Smooth muscle cell of the brain vasculature (primary cell): ENCODE results near the gene CACUL1.
"Not testable (repeated sequence)": the region's sequence is repeated elsewhere in the genome, so short reads cannot be mapped to it uniquely, and the experiment has no call there.

Experiments used
- DNase-seq: peaks from one replicate; pipeline ENCODE4 v3.0.0-alpha.2; 2012; ENCODE audit warnings: low read depth, low spot score

The CACUL1 gene

GRCh38 chr10:118754556-118755423 is at the start of gene CACUL1:
Gene CACUL1, minus strand, starts transcription at chr10:118754970. Its CDS starts 208 bp downstream, at chr10:118754762.
- peak; percentile 100 for DNase-seq

GRCh38 chr10:118804262-118804773 is 49.5 kb upstream of the CACUL1 start:
- no peak for DNase-seq

GRCh38 chr10:118802126-118802793 is 47.5 kb upstream of the CACUL1 start:
- DNase-seq: no peak

DNA sequence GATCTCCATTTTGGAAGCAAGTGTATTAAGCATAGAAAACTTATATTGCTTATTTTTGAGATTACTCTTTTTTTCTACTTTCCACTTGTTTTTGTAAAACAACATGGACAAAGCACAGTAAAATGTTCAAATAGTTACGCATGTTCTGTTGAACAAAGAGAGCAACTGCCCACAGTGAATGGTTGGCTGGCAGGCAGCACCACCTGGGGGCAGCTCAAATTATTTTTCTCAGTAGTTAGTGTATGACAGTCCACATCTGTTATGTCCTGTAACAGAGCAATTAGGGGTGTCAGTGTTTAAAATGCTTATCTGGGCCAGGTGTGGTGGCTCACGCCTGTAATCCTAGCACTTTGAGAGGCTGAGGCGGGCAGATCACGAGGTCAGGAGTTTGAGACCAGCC is 46.1 kb upstream of the CACUL1 start:
- DNase-seq: no peak

DNA sequence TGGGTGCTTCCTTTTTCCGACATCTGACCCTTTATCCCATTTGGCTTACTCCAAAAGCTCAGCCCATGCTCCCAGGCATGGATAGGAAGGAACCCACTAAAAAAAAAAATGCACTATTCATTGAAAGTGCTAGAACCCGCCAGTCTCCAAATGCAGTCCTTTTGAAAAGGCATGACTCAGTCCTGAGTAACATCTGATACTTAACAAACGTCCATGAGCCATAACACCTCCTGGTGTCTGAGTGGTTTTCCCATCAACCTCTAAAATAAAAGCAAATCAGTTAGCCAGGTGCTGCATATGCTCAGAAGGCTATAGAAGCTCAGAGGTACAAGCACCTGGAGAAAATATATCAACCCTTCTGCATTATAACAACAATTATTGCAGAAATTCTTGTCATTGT is 45.0 kb upstream of the CACUL1 start:
- DNase-seq: no peak

GRCh38 chr10:118798231-118798662 is 43.5 kb upstream of the CACUL1 start:
- DNase-seq: no peak

DNA sequence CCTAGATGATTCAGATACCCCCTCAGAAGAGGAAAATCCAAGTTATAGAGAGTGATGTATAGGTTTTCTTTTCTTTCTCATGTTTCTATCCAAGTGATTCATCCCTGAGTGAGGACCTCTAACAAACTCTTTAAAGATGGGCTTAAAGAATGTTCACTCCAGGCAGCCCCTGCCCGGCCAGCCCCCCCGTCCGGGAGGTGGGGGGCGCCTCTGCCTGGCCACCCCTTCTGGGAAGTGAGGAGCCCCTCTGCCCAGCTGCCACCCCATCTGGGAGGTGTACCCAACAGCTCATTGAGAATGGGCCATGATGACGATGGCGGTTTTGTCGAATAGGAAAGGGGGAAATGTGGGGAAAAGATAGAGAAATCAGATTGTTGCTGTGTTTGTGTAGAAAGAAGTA is 40.2 kb upstream of the CACUL1 start:
- DNase-seq: not testable (repeated sequence)

GRCh38 chr10:118793545-118793944 is 38.8 kb upstream of the CACUL1 start:
- DNase-seq: no peak

DNA sequence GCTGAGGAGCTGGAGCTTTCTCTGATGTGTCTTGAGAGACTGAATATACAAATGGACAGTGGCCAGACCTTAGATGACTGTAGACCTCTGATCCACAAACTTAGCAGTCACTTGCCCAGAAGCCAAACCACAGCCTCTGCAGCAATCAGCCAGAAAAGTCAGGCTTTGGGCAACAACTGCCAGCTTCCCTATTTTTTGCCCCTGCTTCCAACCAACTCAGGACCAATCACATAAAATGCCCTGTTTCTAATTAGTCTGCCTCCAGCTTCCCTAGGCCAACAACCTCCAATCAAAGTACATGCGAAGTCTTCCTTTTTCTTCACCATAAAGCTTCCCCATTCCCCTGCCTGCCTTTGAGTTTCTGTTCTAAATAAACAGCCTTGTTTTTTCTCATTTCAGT is 37.8 kb upstream of the CACUL1 start:
- no peak for DNase-seq

GRCh38 chr10:118790058-118790457 is 35.3 kb upstream of the CACUL1 start:
- no peak for DNase-seq

DNA sequence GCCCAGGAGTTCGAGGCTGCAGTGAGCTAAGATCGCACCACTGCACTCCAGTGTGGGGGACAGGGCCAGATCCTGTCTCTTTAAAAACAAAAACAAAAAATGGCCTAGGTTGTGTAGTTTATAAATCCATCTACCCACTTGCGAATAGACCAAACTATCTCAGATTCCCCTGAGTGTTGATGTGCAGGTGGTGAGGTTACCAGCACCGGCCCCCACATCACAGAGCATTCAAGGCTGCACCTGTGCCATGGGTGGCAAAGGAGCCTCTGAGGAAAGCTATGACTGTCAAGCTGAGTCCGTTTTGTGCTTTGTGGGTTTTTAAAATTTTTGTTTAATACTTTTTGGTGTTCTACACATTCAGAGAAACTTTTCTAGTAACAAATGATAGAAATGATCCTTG is 30.8 kb upstream of the CACUL1 start:
- no peak for DNase-seq

DNA sequence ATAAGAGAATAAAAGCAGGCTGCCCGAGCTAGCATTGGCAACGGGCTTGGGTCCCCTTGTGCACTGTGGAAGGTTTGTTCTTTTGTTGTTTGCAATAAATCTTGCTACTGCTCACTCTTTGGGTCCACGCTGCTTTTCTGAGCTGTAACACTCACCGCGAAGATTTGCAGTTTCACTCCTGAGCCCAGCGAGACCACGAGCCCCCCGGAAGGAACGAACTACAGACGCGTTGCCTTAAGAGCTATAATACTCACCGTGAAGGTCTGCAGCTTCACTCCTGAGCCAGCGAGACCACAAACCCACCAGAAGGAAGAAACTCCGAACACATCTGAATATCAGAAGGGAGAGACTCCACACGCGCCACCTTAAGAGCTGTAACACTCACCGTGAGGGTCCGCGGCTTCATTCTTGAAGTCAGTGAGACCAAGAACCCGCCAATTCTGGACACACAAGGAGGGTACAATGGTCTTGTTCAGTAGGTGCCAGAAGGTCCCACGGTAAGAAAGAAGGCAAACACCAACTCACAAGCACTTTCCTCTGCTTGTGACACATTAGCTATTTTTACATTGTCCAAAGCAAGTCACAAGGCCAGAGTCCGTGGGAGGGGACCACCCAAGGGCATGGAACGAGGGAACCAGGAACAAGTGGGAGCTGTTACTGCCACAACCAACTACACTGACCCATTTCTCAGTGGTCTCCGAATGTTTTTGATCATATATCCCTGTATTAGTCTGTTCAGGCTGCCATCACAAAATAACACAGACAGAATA is 29.2 kb upstream of the CACUL1 start:
- DNase-seq: no peak

DNA sequence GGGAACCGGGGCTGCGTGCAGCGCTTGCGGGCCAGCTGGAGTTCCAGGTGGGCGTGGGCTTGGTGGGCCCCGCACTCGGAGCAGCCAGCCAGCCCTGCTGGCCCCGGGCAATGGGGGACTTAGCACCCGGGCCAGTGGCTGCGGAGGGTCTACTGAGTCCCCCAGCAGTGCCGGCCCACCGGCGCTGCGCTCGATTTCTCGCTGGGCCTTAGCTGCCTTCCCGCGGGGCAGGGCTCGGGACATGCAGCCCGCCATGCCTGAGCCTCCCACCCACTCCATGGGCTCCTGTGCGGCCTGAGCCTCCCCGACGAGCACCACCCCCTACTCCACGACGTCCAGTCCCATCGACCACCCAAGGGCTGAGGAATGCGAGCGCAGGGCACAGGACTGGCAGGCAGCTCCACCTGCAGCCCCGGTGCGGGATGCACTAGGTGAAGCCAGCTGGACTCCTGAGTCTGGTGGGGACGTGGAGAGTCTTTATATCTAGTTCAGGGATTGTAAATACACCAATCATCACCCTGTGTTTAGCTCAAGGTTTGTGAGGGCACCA is 28.2 kb upstream of the CACUL1 start:
- not testable (repeated sequence) for DNase-seq

DNA sequence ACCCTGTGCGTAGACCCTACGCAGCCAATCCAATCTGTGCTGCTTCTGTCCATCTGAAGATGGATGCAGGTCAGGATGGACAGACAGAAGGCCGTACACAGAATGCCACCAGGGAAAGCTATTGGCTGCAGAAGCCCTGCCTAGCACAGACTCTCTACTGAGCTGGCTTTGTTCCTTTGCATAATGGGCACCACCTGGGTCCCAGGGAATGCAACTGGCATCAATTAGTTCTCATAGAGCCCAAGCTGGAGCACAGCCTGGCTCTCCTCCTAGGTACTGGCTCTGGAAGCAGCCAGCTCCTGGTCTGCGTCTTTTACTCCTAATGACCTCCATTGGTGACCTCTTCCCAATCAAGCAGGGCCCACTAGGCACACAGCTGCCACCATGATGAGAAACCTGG is 26.8 kb upstream of the CACUL1 start:
- DNase-seq: no peak

- DNase-seq: no peak
Measured at GRCh38 chr10:118778727-118779126, 24.0 kb upstream of the CACUL1 start.

DNA sequence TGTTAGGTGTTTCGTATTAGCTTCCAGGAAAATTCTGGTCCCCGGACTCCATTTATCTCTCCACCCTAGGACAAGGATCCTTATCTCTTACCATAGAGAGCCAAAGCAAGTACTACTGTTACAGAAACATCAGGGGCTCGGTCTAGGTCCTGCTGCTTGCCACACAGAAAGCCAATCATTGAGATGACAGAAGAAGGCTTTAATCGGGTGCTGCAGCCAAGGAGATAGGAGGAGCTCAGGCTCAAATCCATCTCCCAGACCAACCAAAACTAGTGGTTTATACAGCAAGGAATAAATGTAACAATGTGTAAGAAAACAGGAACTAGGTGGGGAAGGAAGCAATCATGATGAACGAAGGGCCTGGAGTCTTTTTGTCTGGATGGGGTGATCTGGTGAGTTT is 22.2 kb upstream of the CACUL1 start:
- DNase-seq: no peak

DNA sequence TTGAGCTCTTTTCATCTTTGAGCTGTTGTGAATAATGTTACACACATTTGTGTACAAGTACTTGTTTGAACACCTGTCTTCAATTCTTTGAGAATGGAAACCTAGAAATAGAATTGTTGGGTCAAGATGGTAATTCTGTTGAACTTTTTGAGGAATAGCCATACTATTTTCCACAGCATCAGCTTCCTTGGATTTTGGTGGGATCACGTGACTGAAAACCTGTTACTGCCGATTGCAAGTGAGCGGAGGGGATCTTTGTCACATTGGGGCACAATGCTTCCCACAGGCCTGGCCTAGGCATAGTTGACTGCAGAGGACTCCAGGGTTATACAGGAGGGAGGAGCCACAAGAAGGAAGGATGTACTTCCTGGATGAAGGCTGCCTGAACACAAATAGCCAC is 21.3 kb upstream of the CACUL1 start:
- DNase-seq: no peak

DNA sequence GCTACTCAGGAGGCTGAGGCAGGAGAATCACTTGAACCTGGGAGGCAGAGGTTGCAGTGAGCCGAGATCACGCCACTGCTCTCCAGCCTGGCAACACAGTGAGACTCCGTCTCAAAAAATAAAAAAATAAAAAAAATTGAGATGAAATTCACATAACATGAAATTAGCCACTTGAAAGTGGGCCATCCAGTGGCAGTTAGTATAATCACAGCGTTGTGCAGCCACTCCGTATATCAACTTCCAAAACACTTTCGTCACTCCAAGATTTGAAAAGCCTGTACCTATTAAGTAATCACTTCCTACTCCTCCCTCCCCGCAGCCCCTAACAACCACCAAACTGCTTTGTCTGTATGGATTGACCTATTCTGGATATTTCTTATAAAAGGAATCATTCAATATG is 20.7 kb upstream of the CACUL1 start:
- DNase-seq: no peak

DNA sequence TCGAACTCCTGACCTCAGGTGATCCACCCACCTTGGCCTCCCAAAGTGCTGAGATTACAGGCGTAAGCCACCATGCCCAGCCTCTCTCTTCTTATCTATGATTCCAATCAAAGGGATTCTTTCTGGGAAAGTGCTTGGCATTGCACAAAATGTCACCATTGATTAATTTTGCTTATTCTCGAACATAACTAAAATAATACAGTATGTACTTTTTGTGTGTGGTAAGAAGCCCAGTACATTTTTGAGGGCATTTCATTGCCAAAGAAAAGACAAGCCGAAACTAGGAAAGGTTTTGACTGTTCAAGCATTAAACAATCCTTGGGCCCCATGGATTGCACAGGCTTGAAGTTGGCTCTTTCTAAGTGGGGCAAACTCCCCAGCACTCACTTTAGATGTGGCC is 18.3 kb upstream of the CACUL1 start:
- DNase-seq: no peak

GRCh38 chr10:118771976-118772375 is 17.2 kb upstream of the CACUL1 start:
- DNase-seq: no peak

- DNase-seq: no peak
Measured at GRCh38 chr10:118769898-118770600, 15.3 kb upstream of the CACUL1 start.
